ENCODE measurements around the gene ACTL7A. TPM values are rescaled to one million over a fixed set of nuclear protein-coding genes. Genes with fewer than 3 reads are reported as not detected.
"Not testable (repeated sequence)": the region's sequence is repeated elsewhere in the genome, so short reads cannot be mapped to it uniquely, and the experiment has no call there.

ACTL7A gene
- total RNA-seq, 1 experiment from 2014 or later = not detected

DNA sequence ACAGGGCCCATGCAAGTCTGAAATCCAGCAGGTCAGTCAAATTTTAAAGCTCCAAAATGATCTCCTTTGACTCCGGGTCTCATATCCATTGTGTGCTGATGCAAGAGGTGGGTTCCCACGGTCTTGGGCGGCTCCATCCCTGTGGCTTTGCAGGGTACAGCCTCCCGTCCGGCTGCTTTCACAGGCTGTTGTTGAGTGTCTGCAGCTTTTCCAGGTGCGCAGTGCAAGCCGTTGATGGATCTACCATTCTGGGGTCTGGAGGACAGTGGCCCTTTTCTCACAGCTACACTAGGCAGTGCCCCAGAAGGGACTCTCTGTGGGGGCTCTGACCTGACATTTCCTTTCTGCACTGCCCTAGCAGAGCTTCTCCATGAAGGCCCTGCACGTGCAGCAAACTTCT, 13.8 kb upstream of the ACTL7A start:
- not testable (repeated sequence) for DNase-seq (ENCODE audit: low spot score)

GRCh38 chr9:108850293-108850897, 11.7 kb upstream of the ACTL7A start:
- no peak for DNase-seq (ENCODE audit: low spot score)

DNA sequence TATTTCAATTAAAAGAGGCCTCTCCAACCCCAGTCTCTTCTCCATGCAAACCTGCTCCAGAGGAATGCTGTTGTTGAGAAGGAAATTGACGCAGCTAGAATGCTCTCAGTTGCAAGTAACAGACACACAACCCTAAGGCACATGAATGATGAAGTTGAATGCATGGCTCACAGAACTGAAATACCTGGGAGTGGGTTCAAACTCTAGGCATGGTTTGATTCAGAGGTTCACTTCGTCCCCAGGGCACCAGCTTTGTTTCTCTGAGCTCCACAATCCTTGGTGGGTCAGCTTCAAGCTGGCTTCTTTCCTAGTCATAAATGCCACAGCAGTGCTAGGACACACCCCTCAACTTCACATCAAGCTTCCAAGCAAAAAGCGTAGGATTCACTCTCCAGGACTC, 10.9 kb upstream of the ACTL7A start:
- DNase-seq (ENCODE audit: low spot score) = no peak

DNA sequence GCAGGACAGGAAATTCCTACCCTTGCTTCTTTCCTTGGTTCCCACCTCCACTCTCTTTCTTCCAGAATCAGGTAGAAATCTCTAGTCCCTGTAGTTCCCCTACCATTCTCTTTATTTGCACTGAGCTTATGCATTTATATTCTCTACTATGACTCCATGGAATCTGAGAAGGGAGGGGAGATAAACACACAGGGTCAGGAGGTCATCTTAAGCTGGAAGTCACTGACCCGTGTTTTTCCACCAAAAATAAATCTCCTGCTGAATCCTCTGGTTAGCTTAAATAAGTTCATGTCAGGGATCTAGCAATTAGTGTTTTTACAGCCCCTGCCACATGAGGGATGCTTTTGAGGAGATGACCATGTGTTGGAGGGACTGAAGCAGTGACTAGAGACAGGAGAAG, 10.0 kb upstream of the ACTL7A start:
- DNase-seq (ENCODE audit: low spot score) = no peak

DNA sequence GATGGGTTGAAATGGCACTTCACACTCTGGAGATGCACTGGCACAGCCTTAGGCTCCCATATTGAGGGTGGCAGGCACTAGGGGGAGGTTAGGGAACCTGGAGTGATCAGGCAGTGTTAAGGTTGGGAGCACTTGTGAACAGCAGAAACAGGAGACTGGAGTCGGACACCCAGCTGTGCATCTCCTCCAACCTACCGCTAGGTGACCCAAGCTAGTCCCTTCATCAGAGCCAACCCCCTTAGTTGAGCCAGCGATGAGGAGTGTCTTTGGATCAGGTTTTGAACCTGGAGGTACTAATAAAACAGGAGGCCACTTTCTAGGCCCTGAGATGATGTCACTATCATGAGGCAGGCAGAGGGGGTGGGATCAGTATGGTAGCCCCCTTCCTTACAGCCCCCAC, 8.0 kb upstream of the ACTL7A start:
- DNase-seq (ENCODE audit: low spot score) = no peak

GRCh38 chr9:108854641-108855528, 7.2 kb upstream of the ACTL7A start:
- DNase-seq (ENCODE audit: low spot score) = no peak

- no peak for DNase-seq (ENCODE audit: low spot score)
Measured at GRCh38 chr9:108855529-108855886, 6.6 kb upstream of the ACTL7A start.

DNA sequence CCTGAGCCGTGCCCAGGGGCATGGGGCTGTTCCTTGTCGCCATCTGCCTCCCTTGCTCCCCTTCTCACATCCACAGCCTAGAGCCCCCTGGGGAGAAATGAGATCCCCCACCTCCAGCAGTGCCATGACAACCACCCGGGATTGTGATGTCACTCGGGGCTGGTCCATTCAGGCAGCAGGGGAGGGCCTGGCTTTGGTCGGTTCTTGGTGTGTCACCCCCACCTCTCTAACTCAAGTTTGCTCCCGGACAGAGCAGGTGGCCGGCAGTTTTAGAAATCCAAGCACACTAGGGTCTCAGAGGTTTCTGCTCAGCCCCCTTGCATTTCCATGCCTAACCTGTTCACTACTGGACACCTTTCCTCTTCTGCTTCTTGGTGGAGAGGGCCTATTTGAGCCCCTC, 6.2 kb upstream of the ACTL7A start, which contains the start of gene ACTL7B:
ACTL7B (minus strand) TSS at position 99 of the 400 bp plus-strand sequence; CDS start at position 43, 56 bp downstream.
- DNase-seq (ENCODE audit: low spot score) = no peak

DNA sequence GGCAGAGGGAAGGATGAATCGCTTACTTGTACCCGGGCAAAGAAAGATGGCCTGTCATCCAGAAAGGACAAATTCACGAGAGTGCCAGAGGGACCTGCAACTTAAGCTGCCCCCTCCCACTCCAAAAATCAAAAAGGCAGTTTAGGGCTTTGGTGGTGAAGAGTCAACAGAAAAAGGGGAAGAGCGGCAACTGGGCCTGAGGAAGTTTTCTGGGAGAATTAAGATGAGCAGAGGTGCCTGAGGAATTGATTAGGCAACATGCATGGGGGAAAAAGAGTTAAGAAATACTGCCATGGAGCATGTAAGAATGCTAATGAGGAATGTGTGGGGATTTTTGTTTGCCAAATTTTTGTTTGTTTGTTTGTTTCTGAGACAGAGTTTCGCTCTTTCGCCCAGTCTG, 4.5 kb upstream of the ACTL7A start:
- no peak for DNase-seq (ENCODE audit: low spot score)

DNA sequence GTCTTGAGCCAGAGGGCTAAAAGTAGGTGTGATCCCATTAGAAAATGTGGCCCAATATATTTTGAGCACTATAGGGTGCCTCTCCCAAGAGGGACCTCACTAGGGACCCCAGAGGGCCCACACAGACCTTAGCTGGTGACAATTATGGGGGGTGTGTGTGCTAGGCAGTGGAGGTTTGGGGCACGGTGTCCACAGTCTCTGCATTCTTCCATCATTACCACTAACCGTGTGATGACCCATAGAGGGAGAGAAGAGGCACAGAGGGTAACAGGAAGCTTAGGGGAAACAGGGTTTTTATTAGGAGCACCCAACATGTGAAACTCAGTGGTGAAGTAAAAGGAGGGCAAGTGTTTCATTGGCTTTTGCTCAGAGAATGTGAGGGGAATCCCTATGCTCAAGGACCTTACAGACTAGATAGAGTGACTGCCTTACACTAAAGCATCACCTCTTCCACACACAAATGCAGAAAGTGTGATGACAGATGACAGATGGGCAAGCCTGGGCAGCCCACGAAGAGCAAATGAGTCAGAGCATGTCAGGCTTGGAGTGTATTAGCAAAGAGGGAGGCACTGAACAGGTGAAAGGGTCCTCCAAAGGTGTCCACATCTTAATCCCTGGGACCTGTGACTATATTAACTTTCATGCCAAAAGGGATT, 2.5 kb upstream of the ACTL7A start:
- no peak for DNase-seq (ENCODE audit: low spot score)

DNA sequence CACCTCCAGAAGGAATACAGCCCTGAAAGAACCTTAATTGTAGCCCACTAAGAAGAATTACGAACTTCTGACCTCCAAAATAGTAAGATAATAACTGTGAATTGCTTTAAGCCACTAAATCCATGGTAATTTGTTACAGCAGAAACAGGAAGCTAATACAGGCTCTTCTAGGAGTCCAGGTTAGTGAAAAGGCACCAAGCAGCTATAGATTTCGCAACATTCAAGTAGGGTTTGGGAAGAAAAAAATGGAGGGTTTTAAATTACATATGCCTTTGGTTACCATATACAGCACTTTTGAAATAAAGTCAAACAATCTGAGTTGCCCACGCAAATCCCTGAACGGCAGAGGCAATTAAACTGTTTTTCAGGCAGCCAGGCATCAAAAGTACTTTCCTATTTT, 1.7 kb upstream of the ACTL7A start:
- DNase-seq (ENCODE audit: low spot score) = no peak

- no peak for DNase-seq (ENCODE audit: low spot score)
Measured at GRCh38 chr9:108860764-108861163, 1.3 kb upstream of the ACTL7A start.

DNA sequence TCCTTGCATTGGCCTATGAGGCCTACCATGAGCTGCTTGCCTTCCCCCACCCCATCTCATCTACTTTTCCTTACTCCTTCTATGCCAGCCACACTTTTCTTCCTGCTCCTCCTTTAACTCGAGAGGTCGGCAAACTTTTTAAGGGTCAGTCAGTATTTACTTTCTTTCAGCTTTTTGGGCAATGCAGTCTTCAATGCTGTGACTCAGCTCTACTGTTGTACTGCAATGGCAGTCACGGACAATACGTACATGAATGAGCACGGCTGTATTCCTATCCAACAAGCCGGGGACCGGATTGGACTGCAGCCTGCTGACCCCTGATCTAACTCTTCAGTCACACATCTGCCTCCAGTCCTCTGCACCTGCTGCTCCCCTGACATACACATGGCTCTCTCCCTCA, 602 bp upstream of the ACTL7A start:
- DNase-seq (ENCODE audit: low spot score) = no peak

GRCh38 chr9:108863891-108864290, 1.8 kb downstream of the ACTL7A start:
- no peak for DNase-seq (ENCODE audit: low spot score)

- DNase-seq (ENCODE audit: low spot score) = no peak
Measured at GRCh38 chr9:108864446-108864845, 2.4 kb downstream of the ACTL7A start.

DNA sequence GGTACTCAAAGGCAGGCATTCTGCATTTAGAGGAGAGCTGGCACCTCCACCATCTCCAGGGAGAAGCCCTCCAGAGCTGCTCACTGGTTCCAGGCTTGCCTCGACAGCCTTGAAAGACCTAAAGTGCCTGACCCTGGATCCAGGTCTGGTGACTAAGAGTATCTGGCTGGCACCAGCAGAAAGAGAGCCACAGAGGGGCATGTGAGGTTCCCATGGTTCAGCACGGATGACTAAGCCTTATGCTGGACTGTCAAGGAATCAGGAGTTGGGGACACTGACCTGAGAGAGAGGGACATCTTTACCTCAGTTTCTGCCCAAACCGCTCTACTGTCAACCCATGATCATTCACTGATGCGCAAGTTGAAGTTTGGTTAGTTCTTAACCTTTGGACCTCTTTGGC, 3.0 kb downstream of the ACTL7A start:
- DNase-seq (ENCODE audit: low spot score) = no peak

DNA sequence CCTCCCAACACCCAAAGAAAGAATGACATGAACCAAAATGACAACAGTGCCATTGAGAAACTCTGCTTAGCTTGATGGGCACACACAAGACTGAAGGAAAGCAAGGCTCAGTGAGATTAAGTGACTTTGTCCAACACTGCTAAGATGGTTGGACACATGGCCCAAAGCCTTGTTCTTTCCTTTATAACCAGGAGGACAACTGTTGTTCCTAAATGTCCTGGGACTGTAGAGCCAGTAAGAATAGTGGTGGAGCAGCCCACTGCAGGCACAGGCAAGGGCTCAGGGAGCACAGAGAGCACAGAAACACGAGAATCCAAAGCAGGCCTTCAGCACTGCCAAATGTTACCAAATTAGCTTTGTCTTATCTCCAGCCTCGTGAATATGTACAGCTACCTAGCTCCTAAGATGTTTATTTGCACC, 3.9 kb downstream of the ACTL7A start:
- no peak for DNase-seq (ENCODE audit: low spot score)

GRCh38 chr9:108867116-108867515, 5.0 kb downstream of the ACTL7A start:
- no peak for DNase-seq (ENCODE audit: low spot score)

- no peak for DNase-seq (ENCODE audit: low spot score)
Measured at GRCh38 chr9:108867829-108868228, 5.8 kb downstream of the ACTL7A start.

- DNase-seq (ENCODE audit: low spot score) = no peak
Measured at GRCh38 chr9:108869092-108869725, 7.1 kb downstream of the ACTL7A start.

GRCh38 chr9:108874058-108874788, 12.2 kb downstream of the ACTL7A start:
- no peak for DNase-seq (ENCODE audit: low spot score)

DNA sequence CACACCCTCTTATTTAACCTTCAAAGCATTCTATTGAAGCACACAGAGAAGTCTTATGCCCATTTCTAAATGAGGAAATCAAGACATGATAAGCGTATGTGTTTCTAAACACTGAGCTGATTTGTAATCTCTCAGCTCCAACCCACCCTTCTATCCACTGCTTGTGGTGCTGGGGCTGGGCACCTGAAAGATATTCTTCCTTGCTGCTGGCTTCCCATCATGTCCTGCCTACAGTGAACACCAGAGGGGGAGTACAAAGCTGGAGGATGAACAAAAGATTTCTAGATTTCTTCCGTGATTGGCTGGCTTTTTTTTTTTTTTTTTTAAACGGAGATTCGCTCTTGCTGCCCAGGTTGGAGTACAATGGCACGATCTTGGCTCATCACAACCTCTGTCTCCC, 14.4 kb downstream of the ACTL7A start:
- no peak for DNase-seq (ENCODE audit: low spot score)

All from H4 (cell line).